ENCODE data around the gene SLC6A9.

Gene SLC6A9

GRCh38 chr1:44025816-44026215 lies 5.4 kb downstream of the SLC6A9 start:
- no peak for DNase-seq

GRCh38 chr1:44024903-44025525 lies 6.2 kb downstream of the SLC6A9 start:
- DNase-seq, result no peak

- DNase-seq, result no peak
Measured at GRCh38 chr1:44024031-44024902, 7.0 kb downstream of the SLC6A9 start.

GRCh38 chr1:44021581-44022321 lies 9.5 kb downstream of the SLC6A9 start:
- DNase-seq, result no peak

- DNase-seq, result no peak
Measured at GRCh38 chr1:44021156-44021555, 10.1 kb downstream of the SLC6A9 start.

GRCh38 chr1:44020464-44020863 lies 10.8 kb downstream of the SLC6A9 start:
- no peak for DNase-seq

GRCh38 chr1:44019466-44019948 lies 11.8 kb downstream of the SLC6A9 start:
- DNase-seq, result no peak

- no peak for DNase-seq
Measured at GRCh38 chr1:44016890-44017400, 14.3 kb downstream of the SLC6A9 start.

- DNase-seq, result no peak
Measured at GRCh38 chr1:44016041-44016889, 15.0 kb downstream of the SLC6A9 start.

- DNase-seq, result no peak
Measured at GRCh38 chr1:44015206-44015605, 16.1 kb downstream of the SLC6A9 start.

- no peak for DNase-seq
Measured at GRCh38 chr1:44014365-44015104, 16.7 kb downstream of the SLC6A9 start.

GRCh38 chr1:44013949-44014348 lies 17.3 kb downstream of the SLC6A9 start:
- no peak for DNase-seq

- no peak for DNase-seq
Measured at GRCh38 chr1:44012941-44013609, 18.2 kb downstream of the SLC6A9 start.

GRCh38 chr1:44012404-44012803 lies 18.9 kb downstream of the SLC6A9 start:
- DNase-seq, result no peak

GRCh38 chr1:44010935-44011471 lies 20.3 kb downstream of the SLC6A9 start:
- DNase-seq, result no peak

- DNase-seq, result no peak
Measured at GRCh38 chr1:44008259-44008658, 23.0 kb downstream of the SLC6A9 start.

GRCh38 chr1:44002606-44003157 lies 28.6 kb downstream of the SLC6A9 start:
- DNase-seq, result no peak

GRCh38 chr1:44002165-44002564 lies 29.1 kb downstream of the SLC6A9 start:
- no peak for DNase-seq

GRCh38 chr1:44000122-44000665 lies 31.1 kb downstream of the SLC6A9 start:
- no peak for DNase-seq

- no peak for DNase-seq
Measured at GRCh38 chr1:43999455-43999854, 31.8 kb downstream of the SLC6A9 start.
